ENCODE results near the gene DYNLT2.

The DYNLT2 gene

GRCh38 chr6:169798764-169799473 is 47.5 kb upstream of the DYNLT2 start:
- DNase-seq: no peak
- in situ Hi-C loops (cut with HindIII; ENCODE audit: low pct_ligation_motif_present, low sequenced_read_pairs): no loop called here
- TF ChIP-seq CTCF (IDR thresholded peaks at IDR 0.05; ENCODE audit: low read depth, low read length, missing control alignments): no peak
- H3K27me3 ChIP-seq (replicated peaks): no peaks in the 10 kb centered on the region
- no peak overlapping the region for H3K27ac ChIP-seq
- H3K36me3 ChIP-seq (replicated peaks): no peaks in the 10 kb centered on the region
- no peak overlapping the region for H3K4me3 ChIP-seq (ENCODE audit: low read depth, low read length)

GRCh38 chr6:169795196-169795595 is 43.8 kb upstream of the DYNLT2 start:
- in situ Hi-C loops (cut with HindIII; ENCODE audit: low pct_ligation_motif_present, low sequenced_read_pairs): no loop called here
- H3K27ac ChIP-seq: no peak overlapping the region
- DNase-seq: no peak
- TF ChIP-seq CTCF (IDR thresholded peaks at IDR 0.05; ENCODE audit: low read depth, low read length, missing control alignments): no peak
- H3K27me3 ChIP-seq (replicated peaks): no peaks in the 10 kb centered on the region
- no peaks in the 10 kb centered on the region for H3K36me3 ChIP-seq (replicated peaks)
- no peak overlapping the region for H3K4me3 ChIP-seq (ENCODE audit: low read depth, low read length)

GRCh38 chr6:169794317-169795055 is 43.1 kb upstream of the DYNLT2 start:
- Histone ChIP-seq H3K27ac (no peak overlapping the region), H3K27me3 (replicated peaks) (no peaks in the 10 kb centered on the region), H3K4me3 (ENCODE audit: low read depth, low read length) (no peak overlapping the region), H3K36me3 (replicated peaks) (no peaks in the 10 kb centered on the region)
- TF ChIP-seq CTCF (IDR thresholded peaks at IDR 0.05; ENCODE audit: low read depth, low read length, missing control alignments): no peak
- DNase-seq: no peak
- in situ Hi-C loops (cut with HindIII; ENCODE audit: low pct_ligation_motif_present, low sequenced_read_pairs): no loop called here

GRCh38 chr6:169793408-169793807 is 42.0 kb upstream of the DYNLT2 start:
- no peak overlapping the region for H3K27ac ChIP-seq
- in situ Hi-C loops (cut with HindIII; ENCODE audit: low pct_ligation_motif_present, low sequenced_read_pairs): no loop called here
- no peaks in the 10 kb centered on the region for H3K27me3 ChIP-seq (replicated peaks)
- no peak for DNase-seq
- no peak for TF ChIP-seq CTCF (IDR thresholded peaks at IDR 0.05; ENCODE audit: low read depth, low read length, missing control alignments)
- no peaks in the 10 kb centered on the region for H3K36me3 ChIP-seq (replicated peaks)
- H3K4me3 ChIP-seq (ENCODE audit: low read depth, low read length): no peak overlapping the region

- Histone ChIP-seq H3K27ac (no peak overlapping the region), H3K36me3 (replicated peaks) (no peaks in the 10 kb centered on the region), H3K4me3 (ENCODE audit: low read depth, low read length) (no peak overlapping the region), H3K27me3 (replicated peaks) (no peaks in the 10 kb centered on the region)
- in situ Hi-C loops (cut with HindIII; ENCODE audit: low pct_ligation_motif_present, low sequenced_read_pairs): no loop called here
- no peak for TF ChIP-seq CTCF (IDR thresholded peaks at IDR 0.05; ENCODE audit: low read depth, low read length, missing control alignments)
- no peak for DNase-seq
These were observed 41.1 kb upstream of the DYNLT2 start for GRCh38 chr6:169792306-169793015.

Measured in brain microvascular endothelial cell (primary cell).